ENCODE measurements around the gene OSTN.
"Not testable (repeated sequence)": the region's sequence is repeated elsewhere in the genome, so short reads cannot be mapped to it uniquely, and the experiment has no call there.

The OSTN gene

DNA sequence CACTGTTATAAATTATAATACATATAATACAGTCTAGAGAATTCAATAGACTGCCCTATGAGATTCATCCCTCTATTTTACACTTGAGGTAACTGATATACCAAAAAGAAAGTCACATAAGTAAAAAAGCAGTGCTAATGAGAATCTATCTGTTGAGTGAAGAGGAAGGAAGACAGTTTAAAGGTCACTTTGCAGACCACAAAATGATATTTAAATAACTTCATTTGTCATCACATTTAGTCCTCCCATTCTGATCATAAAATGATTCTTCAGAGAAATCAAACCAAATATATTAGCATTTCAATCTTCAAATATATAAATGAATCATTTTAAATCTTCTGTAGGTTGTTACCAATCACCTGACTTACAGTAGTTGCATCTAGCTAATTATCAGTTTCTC, 69.7 kb downstream of the OSTN start:
- no peak for FAIRE-seq

DNA sequence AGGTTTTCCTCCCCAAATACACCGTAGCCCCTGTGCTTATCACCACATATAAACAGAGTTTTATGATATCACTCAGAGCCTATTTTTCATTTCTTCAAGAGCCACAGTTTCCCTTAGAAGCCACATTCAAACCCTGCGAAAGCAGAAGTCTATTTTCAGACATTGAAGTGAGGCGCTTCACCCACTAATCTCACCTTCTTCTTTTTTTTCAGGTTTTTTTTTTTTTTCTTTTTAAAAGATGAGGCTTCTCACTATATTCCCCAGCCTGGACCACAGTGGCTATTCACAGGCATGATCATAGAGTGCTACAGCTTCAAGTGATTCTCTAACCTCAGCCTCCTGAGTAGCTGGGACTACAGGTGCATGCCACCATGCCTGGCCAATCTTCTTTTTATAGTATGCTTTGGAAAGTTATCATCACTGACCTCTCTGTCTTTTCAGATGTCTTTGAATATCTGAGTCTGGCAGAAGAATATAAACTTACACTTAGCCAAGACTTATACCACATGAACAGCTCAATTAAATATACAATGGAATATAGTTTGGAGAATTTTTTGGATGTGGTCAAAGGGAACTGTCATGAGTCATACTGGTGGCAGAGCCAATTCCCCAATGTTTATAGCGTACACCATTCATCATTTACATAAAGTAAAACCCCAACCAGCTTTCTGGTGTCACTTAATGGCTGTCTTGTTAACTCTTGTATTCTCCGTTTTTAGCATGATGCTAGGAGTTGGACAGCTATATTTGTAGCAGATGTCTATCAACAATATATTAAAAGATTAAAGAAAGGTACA, 70.4 kb downstream of the OSTN start:
- FAIRE-seq: no peak

DNA sequence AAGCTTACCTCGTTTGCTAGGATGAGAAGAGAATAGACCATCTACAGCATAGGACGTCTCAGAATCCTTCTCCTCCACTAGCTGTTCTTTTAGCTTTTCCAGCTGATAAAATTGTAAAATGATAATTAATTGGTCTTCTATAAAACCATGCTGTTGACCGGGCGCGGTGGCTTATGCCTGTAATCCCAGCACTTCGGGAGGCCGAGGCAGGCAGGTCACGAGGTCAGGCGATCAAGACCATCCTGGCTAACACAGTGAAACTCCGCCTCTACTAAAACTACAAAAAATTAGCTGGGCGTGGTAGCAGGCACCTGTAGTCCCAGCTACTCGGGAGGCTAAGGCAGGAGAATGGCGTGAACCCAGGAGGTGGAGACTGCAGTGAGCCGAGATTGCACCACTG, 76.2 kb downstream of the OSTN start:
- not testable (repeated sequence) for FAIRE-seq

DNA sequence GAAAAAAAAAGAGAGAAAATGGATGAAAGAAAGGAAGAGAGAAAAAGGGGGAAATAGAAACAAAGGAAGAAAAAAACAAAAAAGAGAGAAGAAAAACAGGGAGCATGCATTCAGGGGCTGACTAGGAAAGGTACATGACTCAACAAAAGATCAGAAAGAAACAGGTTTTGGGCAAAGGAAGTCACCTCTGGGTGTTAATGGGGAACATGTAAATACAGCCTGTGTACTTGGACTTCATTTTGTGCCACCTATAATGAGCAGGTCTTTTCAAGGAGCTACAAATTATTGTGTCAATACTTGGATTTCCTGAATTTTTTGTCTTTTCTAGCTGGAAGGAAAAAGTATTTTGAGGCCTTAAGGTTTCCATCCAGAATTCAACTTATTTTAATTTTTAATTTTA, 76.7 kb downstream of the OSTN start:
- no peak for FAIRE-seq

DNA sequence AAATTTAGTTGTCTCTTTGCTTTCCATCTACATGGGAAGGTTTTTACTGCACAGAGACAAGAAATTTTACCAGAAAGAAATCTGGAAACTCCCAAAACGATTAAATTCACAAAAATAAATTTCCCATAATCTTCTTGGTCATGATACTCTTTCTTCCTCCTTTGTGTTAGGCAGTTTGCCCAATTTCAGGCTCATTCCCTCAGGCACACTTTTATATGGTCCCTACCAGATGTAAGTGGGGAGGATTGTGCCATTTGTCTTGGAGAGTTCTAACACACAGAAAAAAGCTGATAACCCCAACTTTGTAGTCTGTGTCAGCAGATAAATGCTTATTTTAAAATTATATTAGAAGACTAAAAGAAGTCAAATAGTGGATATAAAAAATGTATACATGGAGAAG, 81.1 kb downstream of the OSTN start:
- no peak for FAIRE-seq

DNA sequence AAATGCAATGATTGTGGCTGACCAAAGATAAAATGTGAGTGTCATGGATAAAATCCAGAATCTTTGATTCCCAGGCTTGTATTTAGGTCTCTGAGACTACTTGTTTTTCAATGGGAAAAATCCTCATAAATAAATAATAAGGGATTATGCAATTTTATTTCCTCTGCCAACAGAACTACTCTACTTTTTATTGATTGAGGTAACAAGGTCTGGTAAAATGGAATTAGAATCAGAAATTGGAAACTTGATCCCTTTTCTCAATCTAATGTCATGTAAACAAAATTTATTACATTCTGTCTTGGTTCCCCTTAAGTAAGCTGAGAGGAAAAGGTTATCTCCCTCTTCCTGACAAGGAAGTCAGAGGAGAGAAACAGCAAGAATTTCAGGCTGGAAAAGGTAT, 81.8 kb downstream of the OSTN start:
- no peak for FAIRE-seq

DNA sequence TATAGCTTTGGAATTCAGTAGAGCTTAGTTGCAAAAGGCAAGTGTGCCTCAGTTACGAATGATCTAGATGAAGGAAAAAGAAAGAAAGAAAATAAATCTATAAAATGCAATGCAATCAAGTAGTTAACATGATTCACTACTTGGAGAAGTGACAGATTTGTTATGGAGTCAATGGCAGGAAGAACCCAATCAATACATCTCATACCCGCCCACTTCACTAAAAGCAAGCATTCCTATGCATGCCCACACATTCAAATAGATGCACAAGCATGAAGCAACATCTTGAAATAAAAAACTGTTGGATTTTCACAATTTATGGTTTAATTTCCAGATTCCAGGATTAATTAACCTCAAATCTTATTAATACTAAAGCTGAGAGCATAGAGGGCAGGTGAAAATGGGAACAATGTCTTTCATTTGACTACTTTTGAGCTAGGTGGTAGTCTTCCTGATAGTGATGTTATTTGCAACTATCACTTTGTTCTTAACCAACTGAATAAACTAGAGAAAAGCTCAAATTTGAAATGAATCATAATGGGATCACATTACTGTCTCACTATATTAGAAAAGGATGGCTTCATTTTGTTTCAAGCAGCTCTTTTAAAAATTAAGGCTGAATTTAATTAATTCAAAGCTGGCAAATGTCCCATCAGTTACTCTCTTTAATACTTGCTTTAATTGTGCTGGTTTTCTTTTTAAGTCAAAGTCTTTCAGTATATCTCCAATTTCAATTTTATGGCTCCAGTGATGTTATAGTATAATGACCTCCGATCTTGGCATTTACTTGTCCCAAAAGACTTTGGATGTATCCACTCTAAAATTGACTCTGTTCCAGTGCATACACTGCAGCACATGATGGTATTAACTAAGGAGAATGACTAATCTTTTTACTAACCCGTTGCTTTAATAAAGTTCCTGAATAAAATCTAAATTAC, 83.5 kb downstream of the OSTN start:
- FAIRE-seq: no peak

DNA sequence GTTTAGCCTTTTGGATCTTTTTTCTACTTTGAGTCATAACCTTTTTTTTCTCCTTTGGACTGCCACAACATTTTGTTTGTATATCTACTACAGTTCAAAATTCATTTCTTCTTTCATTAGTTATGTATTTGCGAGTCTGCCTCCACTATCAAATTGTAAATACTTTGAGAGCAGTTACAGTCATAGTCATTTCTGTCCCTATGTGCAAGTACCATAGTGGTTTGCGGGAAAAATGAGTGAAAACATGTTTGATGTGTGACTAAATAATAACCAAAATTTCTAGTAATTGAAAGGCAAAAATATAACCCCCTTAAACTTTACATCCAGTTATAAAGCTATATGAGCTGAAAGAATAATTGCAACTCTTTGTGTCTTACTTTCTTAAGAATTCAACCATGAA, 84.4 kb downstream of the OSTN start:
- no peak for FAIRE-seq

DNA sequence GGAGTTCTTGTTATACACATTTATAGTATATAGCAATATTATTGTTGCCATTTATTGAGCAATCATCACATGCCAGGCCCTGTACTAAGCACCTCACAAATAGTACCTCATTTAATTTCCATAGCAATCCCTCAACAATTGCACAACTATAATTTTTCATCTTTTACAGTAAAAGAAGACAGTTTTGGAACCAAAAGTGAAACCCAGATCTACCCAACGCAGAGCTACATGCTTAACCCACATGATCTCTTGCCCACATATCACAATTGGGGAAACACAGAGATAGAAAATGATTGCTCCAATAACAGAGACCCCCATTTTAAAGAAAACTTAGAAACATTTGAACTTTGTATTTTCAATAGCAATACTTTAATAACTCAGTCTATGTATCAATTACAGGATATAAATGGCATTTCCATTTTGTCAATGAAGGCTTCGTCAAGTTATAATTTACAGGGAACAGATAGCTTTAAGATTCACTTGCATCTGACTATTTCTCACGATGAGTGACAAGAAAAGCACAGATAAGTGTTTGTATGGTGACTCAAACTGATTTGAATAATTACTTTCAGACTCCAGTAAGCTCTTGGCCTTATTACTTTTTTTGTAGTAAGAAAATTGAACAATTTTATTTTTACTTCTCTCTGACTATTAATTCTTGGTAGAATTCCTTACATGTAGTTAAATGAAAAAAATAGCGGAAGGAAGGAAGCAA, 91.4 kb downstream of the OSTN start:
- no peak for FAIRE-seq

DNA sequence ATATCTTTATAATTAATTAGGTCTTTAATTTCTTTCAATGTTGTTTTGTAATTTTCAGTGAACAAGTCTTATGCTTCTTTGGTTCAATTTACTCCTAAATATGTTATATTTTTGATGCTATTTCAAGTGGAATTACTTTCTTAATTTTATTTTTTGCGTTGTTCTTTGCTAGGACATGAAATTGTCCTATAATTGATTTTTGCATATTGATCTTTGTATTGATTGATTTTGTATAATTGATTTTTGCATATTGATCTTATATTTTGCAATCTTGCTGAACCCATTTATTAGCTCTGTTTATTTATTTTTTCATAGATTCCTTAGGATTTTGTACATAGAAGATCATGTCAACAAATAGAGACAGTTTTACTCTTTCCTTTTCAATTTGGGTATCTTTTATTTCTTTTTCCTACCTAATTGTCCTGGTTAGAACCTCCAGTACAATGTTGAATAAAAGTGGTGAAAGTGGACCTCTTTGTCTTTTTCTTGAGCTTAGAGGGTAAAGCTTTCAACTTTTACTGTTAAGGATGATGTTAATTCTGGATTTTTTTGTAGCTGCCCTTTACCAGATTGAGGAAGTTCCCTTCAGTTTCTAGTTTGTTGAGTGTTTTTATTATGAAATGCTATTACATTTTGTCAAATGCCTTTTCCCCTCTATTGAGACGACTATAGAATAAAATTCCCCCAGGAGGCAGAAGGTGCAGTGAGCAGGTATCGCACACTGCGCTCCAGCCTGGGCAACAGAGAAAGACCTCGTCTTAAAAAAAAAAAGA, 93.4 kb downstream of the OSTN start:
- FAIRE-seq: no peak

DNA sequence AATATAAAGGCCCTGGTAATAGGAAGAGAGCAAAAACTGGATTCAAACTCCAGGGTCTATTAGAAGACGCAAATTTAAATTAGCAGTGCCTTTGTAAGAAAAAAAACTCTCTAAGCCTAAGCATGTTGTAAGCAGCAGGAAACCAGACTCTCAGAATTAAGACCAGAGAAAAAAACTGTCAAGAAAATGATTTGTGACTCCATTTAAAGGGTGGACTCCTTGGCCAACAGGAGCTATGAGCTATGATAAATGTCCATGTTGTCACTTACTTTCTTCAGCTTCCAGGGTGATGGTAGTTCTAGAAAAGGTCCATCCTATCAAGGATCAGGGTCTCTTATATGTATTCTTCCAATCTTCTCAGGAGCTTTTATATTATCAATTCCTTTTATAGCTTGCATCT, 95.2 kb downstream of the OSTN start:
- no peak for FAIRE-seq

DNA sequence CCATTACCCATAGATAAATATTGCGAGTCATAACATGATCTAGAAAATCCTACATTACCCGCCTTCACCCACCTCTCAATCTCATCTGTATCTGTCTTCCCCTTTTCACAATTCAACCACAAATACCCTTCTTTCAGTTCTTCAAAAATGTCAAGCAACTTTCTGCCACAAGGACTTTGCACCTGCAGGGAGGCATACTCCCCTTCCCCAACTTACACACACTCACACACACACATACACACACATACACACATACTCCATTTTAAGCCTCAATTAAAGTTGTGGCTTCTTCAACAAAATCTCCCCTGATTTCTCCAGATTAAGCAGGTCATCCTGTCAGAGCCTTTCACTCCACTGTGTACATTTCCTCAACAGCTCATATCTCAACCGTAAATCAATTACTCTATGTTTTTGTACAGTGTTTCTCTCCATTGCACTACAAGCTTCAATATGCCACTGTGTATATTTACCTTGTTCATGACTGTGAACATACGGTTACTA, 97.0 kb downstream of the OSTN start:
- no peak for FAIRE-seq

DNA sequence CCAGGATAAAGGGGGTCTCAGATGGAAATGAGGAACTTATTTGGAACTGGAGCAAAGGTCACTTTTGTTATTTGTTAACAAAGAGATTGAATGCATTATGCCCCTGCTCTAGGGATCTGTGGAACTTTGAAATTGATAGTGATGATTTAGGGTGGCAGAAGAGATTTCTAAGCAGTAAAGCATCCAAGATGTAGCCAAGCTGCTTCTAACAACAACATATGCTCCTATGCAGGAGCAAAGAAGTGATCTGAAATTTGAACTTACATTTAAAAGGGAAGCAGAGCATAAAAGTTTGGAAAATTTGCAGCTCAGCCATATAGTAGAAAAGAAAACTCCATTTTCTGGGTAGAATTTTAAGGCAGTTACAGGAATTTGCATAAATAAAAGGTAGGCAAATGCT, 99.8 kb downstream of the OSTN start:
- FAIRE-seq: no peak

DNA sequence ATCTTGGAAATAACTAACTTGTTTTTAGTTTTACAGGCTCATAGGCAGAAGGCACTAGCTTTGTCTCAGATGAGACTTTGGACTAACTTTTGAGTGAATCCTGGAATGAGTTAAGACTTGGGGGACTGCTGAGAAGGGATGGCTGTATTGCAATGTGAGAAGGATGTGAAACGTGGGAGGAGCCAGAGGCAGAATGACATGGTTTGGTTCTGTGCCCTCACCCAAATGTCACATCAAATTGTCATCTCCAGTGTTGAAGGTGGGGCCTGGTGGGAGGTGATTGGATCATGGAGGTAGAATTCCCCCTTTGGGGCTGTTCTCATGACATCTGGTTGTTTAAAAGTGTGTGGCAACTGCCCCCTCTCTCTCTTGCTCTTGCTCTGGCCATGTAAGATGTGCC, 101.4 kb downstream of the OSTN start:
- no peak for FAIRE-seq

DNA sequence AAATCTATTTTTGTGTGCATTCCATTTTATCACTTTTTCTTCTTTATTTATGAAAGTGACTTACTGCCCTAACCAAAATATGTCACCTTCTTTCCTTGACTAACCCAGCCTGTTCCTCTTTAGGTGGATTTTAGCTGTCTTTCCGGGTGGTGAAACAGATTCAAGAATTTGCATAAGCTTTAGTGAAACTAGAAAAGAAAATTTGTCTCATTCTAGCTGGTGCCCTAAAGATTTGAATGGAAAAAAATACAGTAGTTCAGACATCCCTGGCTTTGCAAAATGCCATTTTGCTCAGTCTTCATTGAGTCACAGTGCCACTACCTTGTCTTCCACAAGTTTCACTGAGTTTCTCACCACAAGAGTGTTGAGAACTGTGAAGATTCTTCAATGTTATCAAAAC, 102.0 kb downstream of the OSTN start:
- no peak for FAIRE-seq

DNA sequence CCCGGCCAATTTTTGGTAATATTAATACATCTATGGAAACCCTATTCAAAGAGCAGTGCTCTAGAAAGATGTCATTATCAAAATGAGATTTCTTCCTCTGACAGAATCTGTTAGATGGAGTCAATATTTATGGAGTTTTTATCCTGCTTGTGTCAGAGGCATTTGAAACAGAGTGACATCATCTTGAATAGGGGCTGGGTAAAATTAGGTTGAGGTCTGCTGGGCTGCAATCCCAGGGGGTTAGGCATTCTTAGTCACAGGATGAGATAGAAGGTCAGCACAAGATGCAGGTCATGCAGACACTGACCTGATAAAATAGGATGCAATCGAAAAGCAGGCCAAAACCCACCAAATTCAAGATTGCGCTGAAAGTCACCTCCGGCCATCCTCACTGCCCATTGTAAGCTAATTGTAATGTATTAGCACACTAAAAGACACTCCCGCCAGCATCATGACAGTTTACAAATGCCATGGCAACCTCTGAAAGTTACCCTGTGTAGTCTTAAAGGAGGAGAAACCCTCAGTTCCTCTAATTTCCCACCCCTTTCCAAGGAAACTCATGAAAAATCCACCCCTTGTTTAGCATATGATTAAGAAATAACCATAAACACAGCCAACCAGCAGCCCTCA, 102.9 kb downstream of the OSTN start:
- FAIRE-seq: no peak

DNA sequence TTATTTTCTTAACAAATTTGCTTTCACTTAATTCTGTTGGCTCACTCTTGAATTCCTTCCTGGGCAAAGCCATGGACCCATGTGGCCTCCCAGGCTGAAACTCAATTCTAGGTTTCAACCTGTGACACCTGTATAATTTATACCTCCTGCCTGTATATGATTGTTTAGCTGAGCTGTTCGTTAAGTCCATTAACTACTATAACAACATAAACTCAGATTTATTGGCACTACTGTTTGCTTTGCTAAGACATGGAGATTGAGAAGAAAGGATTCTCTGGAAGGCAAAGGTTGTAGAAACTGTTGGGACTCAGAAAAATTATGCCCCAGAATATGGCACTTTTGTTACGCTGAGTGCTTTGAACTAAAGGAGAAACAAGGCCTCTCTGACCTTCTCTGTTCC, 103.4 kb downstream of the OSTN start:
- no peak for FAIRE-seq

DNA sequence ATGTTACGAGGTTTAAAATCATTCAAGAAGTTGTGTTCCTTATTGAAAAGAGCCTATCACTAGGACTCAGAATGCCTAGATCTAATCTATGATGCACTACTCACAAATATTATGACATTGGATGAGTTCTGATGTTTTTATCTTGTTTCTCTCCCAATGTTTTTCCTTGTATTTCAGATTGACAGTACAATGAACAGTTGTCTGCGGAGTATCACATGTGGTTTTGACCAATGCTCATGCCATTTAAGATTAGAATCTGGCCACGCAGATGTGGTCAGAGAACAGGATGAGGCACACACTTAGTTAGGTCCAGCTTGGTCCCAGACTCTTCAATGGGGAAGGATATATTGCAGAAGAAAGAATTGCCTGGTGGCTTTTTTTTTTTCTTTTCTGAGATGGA, 104.6 kb downstream of the OSTN start:
- no peak for FAIRE-seq

DNA sequence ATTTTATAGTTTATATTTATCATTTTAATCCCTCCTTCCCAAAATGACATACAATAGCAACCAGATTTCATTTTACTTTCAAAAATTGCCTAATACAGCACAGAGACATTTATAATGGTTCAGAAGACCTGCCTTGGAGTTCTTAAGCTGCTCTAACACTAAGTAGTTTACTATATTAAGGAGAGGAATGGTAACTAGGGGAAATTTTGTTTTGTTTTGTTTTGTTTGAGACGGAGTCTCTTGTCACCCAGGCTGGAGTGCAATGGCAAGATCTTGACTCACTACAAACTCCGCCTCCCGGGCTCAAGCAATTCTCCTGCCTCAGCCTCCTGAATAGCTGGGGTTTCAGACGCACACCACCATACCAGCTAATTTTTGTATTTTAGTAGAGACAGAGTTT, 107.4 kb downstream of the OSTN start:
- FAIRE-seq: no peak

DNA sequence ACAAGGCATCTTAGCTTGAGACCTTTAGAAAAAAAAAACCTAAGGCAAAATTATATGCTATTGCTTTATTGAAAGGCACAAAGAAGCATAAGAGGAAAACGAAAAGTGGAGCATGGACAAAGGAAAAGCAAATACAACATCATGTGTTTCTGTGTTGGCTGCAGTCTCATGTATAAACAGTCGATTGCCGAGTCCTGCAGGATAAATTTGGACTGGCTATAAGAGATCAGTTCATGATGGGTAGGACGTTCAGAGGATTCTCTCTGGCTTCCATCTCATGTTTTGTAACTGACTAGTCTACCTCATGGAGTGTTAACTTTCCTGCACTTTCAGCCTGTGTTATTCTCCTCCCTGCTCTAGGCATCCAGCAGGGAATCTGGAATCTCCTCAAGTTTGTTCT, 108.3 kb downstream of the OSTN start:
- FAIRE-seq: no peak

DNA sequence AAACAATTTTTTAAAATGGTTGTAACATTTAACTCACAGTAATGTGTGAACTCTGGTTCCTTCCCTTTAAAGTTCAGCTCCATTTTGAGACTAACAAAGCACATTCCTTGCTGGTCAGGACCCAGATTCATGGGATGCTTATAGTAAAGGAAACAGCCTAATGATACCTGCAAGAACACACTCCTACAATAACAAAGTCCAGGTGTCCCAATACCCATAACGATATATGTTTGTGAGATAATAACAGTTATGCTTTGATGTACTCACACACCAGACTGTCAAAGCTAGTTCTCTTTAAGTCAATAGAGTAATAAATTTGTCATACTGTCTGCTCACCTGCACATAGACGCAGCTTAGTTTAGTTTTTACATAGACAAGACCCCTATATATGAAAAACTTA, 114.3 kb downstream of the OSTN start:
- FAIRE-seq: no peak

All from colon (tissue), 2 donors.